SK-N-SH (cell line): ENCODE measurements around the gene KRTAP10-2.
"Not testable (repeated sequence)": the region's sequence is repeated elsewhere in the genome, so short reads cannot be mapped to it uniquely, and the experiment has no call there.

Experiments
- CHD2 ChIP-seq: fragments of 150-350 bp; IDR thresholded peaks from 2 replicates; pipeline ENCODE4 v1.6.1; 2018; ENCODE audit warnings: low read length; ENCODE audit not compliant: partially characterized antibody
- EP300 ChIP-seq, 2 experiments: IDR thresholded peaks; 2 replicates each; pipeline versions ENCODE4 v1.4.0 to v1.6.1; 2012; ENCODE audit warnings: borderline replicate concordance in 1 of 2, low read depth in 1 of 2, low read length in 1 of 2
- MXI1 ChIP-seq: IDR thresholded peaks from 2 replicates; pipeline ENCODE4 v1.6.1; 2012; ENCODE audit warnings: mild to moderate bottlenecking, low read depth, low read length, improper control_type of control experiment
- RFX5 ChIP-seq: IDR thresholded peaks from 2 replicates; pipeline ENCODE4 v1.6.1; 2012; ENCODE audit warnings: mild to moderate bottlenecking, improper control_type of control experiment, low read length
- SIN3A ChIP-seq: IDR thresholded peaks from 2 replicates; pipeline ENCODE4 v1.6.1; 2012; ENCODE audit warnings: low read depth, mild to moderate bottlenecking, low read length, moderate library complexity, borderline replicate concordance
- TAF1 ChIP-seq: IDR thresholded peaks from 2 replicates; pipeline ENCODE4 v1.6.1; 2012; ENCODE audit warnings: low read depth, mild to moderate bottlenecking, low read length, moderate library complexity, borderline replicate concordance
- TF ChIP-seq, protein P1 (sequence below): fragments of 200-600 bp; sonication (generic); IDR thresholded peaks from 2 replicates; pipeline ENCODE4 v1.6.1; 2017; ENCODE audit warnings: antibody characterized with exemption, mild to moderate bottlenecking, moderate library complexity
- TF ChIP-seq, protein P2 (sequence below): IDR thresholded peaks from 2 replicates; pipeline ENCODE4 v1.4.0; 2012; ENCODE audit warnings: low read depth
- TF ChIP-seq, protein P3 (sequence below): fragments of 150-350 bp; IDR thresholded peaks from 2 replicates; pipeline ENCODE4 v1.6.1; 2017; ENCODE audit warnings: antibody characterized with exemption, low read length, low read depth, borderline replicate concordance
- TF ChIP-seq, protein P4 (sequence below): IDR thresholded peaks from 2 replicates; pipeline ENCODE4 v1.4.0; 2012; ENCODE audit warnings: low read depth, borderline replicate concordance

DNA sequence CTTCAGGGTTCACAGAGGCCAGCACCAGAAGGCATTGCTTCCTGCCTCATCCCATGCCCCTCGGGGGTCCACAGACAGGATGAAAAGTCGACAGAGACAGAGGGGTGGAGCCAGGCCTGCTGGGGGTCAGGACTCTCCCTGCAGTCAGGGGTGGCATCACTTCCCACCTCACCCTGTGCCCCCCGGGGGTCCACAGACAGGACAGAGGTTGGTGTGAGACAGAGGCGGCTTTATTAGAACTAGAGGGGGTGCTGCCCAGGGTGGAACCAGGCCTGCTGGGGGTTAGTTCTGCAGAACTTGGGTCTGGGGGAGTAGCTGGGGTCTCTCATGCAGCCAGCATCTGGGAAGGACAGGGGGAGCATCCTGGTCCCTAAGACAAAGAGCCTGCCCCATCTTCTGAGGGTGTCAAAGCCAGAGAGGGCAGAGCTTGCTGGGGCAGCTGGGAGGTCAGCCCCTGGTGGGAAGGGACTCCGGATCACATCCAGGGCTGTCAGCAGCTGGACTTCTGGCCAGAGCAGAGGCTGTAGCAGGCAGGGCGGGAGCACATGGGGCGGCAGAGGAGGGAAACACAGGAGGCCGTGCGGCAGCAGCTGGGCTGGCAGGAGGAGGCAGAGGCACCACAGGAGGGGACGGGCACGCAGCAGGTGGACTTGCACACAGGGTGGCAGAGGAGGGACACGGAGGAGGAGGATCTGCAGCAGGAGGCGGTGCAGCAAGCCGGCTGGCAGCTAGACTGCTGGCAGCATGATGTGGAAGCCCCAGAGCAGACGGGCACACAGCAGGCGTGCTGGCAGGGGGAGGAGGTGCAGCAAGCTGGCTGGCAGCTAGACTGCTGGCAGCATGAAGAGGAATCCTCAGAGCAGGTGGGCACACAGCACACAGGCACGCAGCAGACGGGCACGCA, 39.8 kb upstream of the KRTAP10-2 start:
- not testable (repeated sequence) for TF ChIP-seq MXI1; CHD2; EP300 (IDR thresholded peaks at IDR 0.05; ENCODE audit: borderline replicate concordance in 1 of 2, low read depth in 1 of 2, low read length in 1 of 2); RFX5; TAF1; SIN3A
- TF ChIP-seq, protein P1, sequence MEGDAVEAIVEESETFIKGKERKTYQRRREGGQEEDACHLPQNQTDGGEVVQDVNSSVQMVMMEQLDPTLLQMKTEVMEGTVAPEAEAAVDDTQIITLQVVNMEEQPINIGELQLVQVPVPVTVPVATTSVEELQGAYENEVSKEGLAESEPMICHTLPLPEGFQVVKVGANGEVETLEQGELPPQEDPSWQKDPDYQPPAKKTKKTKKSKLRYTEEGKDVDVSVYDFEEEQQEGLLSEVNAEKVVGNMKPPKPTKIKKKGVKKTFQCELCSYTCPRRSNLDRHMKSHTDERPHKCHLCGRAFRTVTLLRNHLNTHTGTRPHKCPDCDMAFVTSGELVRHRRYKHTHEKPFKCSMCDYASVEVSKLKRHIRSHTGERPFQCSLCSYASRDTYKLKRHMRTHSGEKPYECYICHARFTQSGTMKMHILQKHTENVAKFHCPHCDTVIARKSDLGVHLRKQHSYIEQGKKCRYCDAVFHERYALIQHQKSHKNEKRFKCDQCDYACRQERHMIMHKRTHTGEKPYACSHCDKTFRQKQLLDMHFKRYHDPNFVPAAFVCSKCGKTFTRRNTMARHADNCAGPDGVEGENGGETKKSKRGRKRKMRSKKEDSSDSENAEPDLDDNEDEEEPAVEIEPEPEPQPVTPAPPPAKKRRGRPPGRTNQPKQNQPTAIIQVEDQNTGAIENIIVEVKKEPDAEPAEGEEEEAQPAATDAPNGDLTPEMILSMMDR = not testable (repeated sequence)
- TF ChIP-seq, protein P2, sequence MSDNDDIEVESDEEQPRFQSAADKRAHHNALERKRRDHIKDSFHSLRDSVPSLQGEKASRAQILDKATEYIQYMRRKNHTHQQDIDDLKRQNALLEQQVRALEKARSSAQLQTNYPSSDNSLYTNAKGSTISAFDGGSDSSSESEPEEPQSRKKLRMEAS = not testable (repeated sequence)
- TF ChIP-seq, protein P3, sequence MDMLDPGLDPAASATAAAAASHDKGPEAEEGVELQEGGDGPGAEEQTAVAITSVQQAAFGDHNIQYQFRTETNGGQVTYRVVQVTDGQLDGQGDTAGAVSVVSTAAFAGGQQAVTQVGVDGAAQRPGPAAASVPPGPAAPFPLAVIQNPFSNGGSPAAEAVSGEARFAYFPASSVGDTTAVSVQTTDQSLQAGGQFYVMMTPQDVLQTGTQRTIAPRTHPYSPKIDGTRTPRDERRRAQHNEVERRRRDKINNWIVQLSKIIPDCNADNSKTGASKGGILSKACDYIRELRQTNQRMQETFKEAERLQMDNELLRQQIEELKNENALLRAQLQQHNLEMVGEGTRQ = not testable (repeated sequence)
- TF ChIP-seq, protein P4, sequence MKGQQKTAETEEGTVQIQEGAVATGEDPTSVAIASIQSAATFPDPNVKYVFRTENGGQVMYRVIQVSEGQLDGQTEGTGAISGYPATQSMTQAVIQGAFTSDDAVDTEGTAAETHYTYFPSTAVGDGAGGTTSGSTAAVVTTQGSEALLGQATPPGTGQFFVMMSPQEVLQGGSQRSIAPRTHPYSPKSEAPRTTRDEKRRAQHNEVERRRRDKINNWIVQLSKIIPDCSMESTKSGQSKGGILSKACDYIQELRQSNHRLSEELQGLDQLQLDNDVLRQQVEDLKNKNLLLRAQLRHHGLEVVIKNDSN = not testable (repeated sequence)
